Measurements from ENCODE around the gene DPP6.

The DPP6 gene

GRCh38 chr7:154569916-154570315, 517.7 kb downstream of the DPP6 start:
- no peak for DNase-seq

- no peak for DNase-seq
These were observed 519.6 kb downstream of the DPP6 start for GRCh38 chr7:154571772-154572171.

GRCh38 chr7:154574235-154574634, 522.0 kb downstream of the DPP6 start:
- no peak for DNase-seq

- no peak for DNase-seq
These were observed 523.3 kb downstream of the DPP6 start for GRCh38 chr7:154575497-154575896.

DNA sequence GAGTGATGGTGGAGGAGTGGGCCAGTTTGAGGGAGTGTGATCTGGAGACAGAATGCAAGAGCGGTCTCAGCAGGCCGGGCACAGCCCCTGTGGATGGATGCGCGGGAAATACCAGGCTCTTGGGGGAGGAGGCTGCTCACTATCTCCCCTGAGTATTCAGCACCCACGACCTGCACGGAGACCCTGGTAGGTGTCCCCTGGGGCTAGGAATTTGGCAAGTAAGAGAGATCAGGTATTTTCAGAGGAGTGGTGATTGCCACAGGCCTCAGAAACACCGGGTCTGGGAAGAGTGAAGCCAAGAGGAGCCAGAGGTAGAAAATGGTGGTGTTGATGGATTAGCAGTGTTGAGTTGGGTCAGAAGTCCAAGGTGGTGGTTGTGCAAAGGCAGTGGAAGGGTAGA, 524.4 kb downstream of the DPP6 start:
- no peak for DNase-seq

- no peak for DNase-seq
These were observed 525.1 kb downstream of the DPP6 start for GRCh38 chr7:154577141-154577873.

DNA sequence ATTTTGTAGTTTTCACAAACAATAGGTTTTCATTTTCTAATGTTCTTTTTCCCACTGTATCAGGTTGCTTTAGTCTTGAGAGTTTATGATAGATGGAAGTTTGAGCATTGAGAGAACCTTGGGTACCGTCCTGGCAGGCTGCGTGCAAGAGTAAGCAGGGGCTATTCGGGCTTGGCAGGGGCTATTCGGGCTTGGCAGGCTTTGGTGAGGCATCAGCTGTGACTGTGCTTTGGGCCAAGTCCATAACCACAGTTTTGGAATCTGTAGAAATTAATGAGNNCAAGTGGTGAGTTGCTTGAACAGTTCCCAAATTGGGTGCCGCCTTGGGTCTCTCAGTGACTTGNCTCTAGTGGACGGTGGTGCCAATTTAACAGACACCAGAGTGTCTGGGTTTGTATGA, 526.1 kb downstream of the DPP6 start:
- no peak for DNase-seq

- DNase-seq: no peak
These were observed 527.5 kb downstream of the DPP6 start for GRCh38 chr7:154579711-154580110.

- no peak for DNase-seq
These were observed 529.2 kb downstream of the DPP6 start for GRCh38 chr7:154581251-154581890.

DNA sequence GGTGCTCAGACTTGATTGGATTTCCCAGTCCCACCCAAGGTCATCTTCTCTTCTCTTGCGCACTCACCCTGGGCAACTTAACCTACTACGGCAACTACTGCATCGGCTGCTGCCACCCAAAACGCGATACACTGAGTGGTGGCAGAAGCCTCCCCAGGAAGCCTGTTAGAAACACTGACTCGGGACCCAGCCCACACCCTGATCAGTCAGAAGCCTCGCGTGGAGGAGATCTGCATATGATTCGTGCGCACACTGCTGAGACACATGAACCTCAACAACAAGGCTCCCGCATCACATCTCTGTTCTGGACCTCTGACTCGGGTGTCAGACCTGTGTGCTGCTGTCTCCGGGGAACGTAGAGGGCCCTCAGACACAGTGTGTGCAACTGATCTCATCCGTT, 531.3 kb downstream of the DPP6 start:
- no peak for DNase-seq

DNA sequence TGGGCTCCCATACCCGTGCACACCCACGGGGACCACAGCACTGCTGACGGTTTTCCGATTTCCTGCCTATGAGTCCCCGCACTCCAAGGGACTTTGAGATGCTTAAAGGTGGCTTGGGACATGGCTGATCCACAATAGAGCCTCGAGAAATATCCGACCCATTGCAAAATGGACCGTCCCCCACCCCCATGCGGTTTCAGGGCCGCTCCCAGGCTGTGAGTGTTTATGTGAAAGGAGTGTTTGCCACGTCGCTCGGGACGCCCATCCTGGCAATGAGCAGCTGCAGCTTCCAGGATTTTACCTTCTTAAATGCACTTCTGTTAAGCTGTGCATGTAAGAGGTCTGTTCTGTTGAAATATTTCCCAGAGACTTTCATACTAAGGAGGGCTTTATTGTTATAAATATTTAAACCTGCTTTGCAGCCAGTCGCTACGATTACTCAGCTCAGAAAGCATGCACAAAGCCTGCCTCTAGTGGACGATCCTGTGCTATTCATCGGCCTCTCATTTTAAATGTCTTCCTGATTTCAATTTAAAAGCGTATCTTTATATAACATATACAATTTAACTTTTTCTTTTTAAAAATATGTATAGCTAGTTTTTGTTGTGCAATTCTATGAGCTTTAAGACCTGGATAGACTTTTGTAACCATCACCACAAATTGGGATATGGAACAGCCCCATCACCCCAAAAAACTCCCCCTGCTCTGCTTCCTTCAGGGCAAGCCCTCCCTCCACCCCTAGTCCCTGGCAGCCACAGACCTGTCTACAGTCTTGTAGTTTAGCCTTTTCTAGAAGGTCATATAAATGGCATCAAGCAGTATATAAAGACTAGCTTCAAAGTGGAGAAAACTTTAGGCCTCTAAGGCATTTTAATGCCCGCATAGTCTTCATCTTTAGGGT, 532.4 kb downstream of the DPP6 start:
- no peak for DNase-seq

GRCh38 chr7:154587792-154588191, 535.6 kb downstream of the DPP6 start:
- DNase-seq: no peak

GRCh38 chr7:154591544-154591943, 539.3 kb downstream of the DPP6 start:
- no peak for DNase-seq

DNA sequence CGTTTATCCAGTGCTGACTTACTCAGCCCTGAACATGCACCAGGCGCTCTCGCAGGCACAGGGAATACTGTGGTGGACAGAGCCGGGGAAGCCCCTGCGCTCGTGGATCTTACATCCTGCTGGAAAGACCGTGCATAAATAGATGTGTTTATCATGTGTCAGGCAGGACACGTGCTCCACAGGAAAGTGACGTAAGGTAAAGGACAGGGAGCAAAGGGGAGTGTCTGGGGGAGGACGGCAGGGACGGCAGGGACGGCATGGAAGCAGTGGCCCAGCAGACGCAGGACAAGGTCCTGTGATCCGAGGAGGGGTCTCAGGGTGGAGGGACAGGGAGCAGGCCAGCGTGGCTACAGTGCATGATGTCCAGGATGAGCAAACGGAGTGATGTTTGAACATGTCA, 540.2 kb downstream of the DPP6 start:
- DNase-seq: no peak

- DNase-seq: no peak
These were observed 546.2 kb downstream of the DPP6 start for GRCh38 chr7:154598396-154598795.

DNA sequence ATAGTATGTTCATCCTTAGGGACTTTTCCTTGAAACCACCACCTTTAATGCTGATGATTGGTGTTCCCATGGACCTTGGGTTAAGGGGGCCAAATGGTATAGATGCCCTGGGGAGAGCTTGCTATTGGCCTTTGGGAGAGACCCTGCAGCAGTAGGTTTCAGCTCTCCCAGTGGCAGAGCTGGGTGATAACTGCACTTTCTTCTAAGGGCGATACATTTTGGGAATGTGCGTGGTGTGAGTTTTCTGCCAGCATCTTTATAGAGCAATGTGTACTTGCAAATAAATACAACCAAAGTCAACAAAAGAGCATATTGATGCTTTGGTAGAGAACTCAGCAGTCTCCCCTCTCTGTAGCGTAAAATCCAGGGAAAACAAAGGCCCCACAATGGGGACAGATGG, 546.7 kb downstream of the DPP6 start:
- no peak for DNase-seq

GRCh38 chr7:154610903-154611302, 558.7 kb downstream of the DPP6 start:
- DNase-seq: no peak

DNA sequence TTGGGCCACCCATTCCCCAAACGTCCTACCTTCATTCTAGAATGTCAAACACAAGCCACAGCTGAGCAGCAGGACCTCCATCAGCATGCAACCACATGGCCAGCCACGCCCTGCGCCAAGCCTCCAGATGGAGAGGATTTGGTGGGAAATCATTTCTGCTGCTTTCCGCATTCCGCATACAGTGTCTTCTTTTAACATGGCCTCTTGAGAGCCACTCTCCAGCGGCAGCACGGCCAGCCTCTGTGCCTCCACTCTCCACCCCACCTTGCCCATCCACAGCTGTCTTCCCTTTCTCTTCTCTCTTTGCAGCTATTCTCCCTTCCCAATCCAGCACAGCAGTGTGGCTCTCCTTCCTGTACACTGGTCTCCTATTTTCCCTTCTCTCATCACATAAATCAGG, 561.6 kb downstream of the DPP6 start:
- DNase-seq: no peak

DNA sequence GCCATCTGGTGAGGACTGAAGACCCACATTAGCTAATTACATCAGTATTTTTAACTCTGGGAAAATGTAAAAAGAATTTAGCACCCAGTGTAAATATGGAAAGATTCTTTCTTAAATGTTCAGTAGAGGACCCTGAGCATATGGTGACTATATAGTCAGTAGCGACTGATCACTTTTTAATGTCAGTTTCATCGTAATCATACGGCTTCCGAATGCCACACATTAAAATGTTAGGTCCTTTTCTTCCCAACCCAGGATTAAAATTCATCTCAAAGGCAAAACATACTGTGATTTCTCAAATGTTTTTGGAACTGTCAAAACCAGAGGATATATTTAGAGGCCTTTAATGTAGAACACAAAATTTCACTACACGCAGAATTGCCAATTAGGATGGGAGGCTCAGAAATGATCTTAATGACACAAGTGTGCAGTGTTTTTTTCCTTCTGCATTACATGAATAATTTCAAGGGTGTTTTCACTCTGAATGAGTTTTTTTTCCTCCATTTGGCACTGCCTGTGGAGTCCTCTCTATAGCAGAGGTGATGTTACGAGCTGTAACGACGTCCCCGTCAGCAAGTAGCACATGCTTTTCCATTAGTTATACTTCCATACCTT, 568.0 kb downstream of the DPP6 start:
- DNase-seq: no peak

DNA sequence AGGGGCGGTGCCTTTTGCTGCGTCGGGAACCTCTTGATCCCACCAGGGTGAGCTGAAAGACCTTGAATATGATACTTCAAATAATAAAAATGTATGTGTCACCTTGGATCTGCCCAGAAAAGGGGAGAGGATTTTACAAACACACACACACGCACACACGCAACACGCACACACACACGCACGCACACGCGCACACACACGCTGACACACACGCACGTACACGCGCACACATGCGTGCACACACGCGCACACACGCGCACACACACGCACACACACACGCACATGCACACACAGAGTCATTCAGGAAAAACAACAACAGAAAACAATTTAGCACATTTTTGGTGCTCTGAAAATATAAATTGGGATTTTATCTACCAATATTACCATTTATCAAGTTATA, 571.2 kb downstream of the DPP6 start:
- DNase-seq: no peak

DNA sequence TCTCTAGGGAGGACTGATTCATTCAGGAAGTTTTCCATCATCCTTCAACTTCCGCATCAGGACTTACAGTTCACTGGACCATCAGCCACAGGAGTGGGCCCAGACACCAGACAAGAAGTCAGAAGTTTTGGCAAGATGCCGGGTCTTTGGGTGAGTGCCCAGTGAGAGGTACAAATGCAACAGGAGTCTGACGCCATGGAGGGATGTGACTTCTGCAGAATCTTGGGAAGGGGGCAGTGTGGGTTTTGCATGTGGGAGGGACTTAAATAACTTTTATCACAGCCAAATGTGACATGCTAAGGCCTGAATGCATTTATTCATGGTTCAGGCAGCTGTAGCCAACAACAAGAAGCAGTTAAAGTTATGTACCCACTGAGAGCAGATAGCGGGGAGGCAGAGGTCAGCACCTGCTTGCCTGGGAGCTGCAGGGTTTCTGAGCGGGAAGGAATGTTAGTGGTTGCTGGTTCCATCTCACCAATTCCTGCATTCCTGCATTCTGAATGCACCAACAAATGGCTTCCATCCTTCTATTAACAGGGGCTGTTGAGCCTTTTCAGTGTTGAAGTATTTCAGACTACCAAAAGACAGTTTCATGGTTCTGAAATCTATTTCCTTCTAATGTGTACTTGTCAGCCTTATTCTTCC, 575.6 kb downstream of the DPP6 start:
- peak; percentile 7 for DNase-seq

DNA sequence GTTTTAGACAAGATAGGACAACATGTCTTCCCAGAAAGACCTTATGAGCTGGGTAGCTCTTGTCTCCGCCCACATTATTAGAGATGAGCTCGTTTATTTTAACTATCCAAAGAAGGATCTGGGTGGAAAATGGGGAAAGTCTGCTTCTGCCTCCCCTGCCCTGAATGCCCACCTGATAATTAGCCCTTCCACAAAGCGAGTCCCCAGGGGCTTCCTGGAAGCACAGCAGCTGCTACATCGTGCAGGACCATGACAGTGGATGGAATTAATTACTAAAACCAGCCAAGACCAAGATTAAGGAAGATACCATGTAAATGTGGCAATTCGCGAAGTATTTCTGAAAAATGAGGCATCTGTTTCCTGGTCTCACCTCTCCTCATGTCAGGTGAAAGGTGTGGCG, 576.4 kb downstream of the DPP6 start:
- no peak for DNase-seq

DNA sequence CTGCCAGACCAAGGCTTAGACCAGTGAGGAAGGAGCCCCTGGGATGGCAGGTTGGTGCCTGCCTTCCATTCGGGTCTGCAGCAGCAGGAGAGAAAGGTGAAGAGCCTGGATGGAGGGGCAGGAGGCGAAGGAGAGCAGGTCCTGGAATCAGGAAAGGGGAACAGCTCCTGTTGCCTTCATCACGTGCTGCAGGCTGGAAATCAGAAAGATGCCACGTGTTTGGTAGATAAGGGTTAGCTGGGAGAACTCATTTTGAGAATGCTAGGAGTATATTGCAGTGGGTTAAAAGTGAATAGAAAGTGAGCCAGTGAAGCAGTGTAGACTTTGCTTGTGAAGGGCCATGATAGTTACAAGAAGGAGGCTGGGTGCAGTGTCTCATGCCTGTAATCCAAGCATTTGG, 579.0 kb downstream of the DPP6 start:
- DNase-seq: no peak
